Karpas-422 (cell line): ENCODE measurements around the gene AFF4. TPM values are rescaled to one million over a fixed set of nuclear protein-coding genes. Genes with fewer than 3 reads are reported as not detected.

Experiments used
- DNase-seq: peaks from one replicate; pipeline ENCODE4 v3.0.0-alpha.2; 2015
- H2AFZ ChIP-seq: fragments of 200-600 bp; sonication (generic); 2 replicates; pipeline ENCODE4 v1.6.1; 2014; ENCODE audit warnings: antibody characterized with exemption, low read length, mixed read lengths
- H3K27ac ChIP-seq: fragments of 200-600 bp; sonication (generic); 2 replicates; pipeline ENCODE4 v1.5.1; 2014; ENCODE audit warnings: mild to moderate bottlenecking, low read length, moderate library complexity
- H3K27me3 ChIP-seq: fragments of 200-600 bp; sonication (generic); 2 replicates; pipeline ENCODE4 v1.6.1; 2014; ENCODE audit warnings: low read length, mixed read lengths
- H3K36me3 ChIP-seq: fragments of 200-600 bp; sonication (generic); 2 replicates; pipeline ENCODE4 v1.6.1; 2014; ENCODE audit warnings: low read length, mixed read lengths; ENCODE audit not compliant: insufficient read depth
- H3K4me1 ChIP-seq: fragments of 200-600 bp; sonication (generic); 2 replicates; pipeline ENCODE4 v1.6.1; 2014; ENCODE audit warnings: mild to moderate bottlenecking, low read length, mixed read lengths
- H3K4me2 ChIP-seq: fragments of 200-600 bp; sonication (generic); 2 replicates; pipeline ENCODE4 v1.6.1; 2014; ENCODE audit warnings: low read length, low read depth, mild to moderate bottlenecking; ENCODE audit not compliant: poor library complexity, severe bottlenecking
- H3K4me3 ChIP-seq: fragments of 200-600 bp; sonication (generic); 2 replicates; pipeline ENCODE4 v1.5.1; 2014; ENCODE audit warnings: mild to moderate bottlenecking, antibody characterized with exemption, low read length, mixed read lengths
- H3K79me2 ChIP-seq: fragments of 200-600 bp; sonication (generic); 2 replicates; pipeline ENCODE4 v1.6.1; 2014; ENCODE audit warnings: mild to moderate bottlenecking, low read length, mixed read lengths
- H3K9ac ChIP-seq: fragments of 200-600 bp; sonication (generic); 2 replicates; pipeline ENCODE4 v1.6.0; 2014; ENCODE audit warnings: low read length
- H3K9me2 ChIP-seq: fragments of 200-600 bp; sonication (generic), shearing (Covaris generic); replicated peaks from 2 replicates; pipeline ENCODE4 v1.6.0; 2014; ENCODE audit warnings: mild to moderate bottlenecking, low read length, moderate library complexity; ENCODE audit not compliant: insufficient read depth
- H3K9me3 ChIP-seq: fragments of 300-700, 200-600 bp; sonication (generic); 2 replicates; pipeline ENCODE4 v1.6.1; 2014; ENCODE audit warnings: low read length, mixed read lengths
- H4K20me1 ChIP-seq: fragments of 200-600 bp; sonication (generic); 2 replicates; pipeline ENCODE4 v1.6.1; 2014; ENCODE audit warnings: mild to moderate bottlenecking, antibody characterized with exemption, low read length, low read depth; ENCODE audit not compliant: insufficient read depth
- total RNA-seq: library from RNA; depleted of rRNA; stranded (reverse); fragments of >200 nt; shearing (Covaris generic); gene quantifications from 2 replicates; pipeline ENCODE4 v1.2.3, GENCODE V29; 2014; ENCODE audit warnings: low replicate concordance

Gene AFF4
- total RNA-seq, 1 experiment from 2014 or later: 34.0 TPM

GRCh38 chr5:132839426-132840301 is 123.8 kb downstream of the AFF4 start:
- Histone ChIP-seq H2AFZ (no peak overlapping the region), H3K4me1 (no peaks in the 10 kb centered on the region), H3K4me2 (no peak overlapping the region), H3K9me2 (no peaks in the 10 kb centered on the region), H3K27ac (no peak overlapping the region), H3K4me3 (no peak overlapping the region), H4K20me1 (no peaks in the 10 kb centered on the region), H3K27me3 (no peaks in the 10 kb centered on the region), H3K36me3 (no peaks in the 10 kb centered on the region), H3K9ac (no peak overlapping the region), H3K9me3 (no peaks in the 10 kb centered on the region), H3K79me2 (no peaks in the 10 kb centered on the region)
- no peak for DNase-seq

GRCh38 chr5:132838516-132839282 is 124.7 kb downstream of the AFF4 start:
- H2AFZ ChIP-seq: no peak overlapping the region
- no peaks in the 10 kb centered on the region for H3K36me3 ChIP-seq
- H3K4me3 ChIP-seq: no peak overlapping the region
- no peak for DNase-seq
- no peaks in the 10 kb centered on the region for H3K27me3 ChIP-seq
- no peaks in the 10 kb centered on the region for H3K9me3 ChIP-seq
- no peak overlapping the region for H3K27ac ChIP-seq
- H3K9ac ChIP-seq: no peak overlapping the region
- H3K9me2 ChIP-seq: no peaks in the 10 kb centered on the region
- H3K79me2 ChIP-seq: no peaks in the 10 kb centered on the region
- H3K4me2 ChIP-seq: no peak overlapping the region
- H3K4me1 ChIP-seq: no peaks in the 10 kb centered on the region
- H4K20me1 ChIP-seq: no peaks in the 10 kb centered on the region

- Histone ChIP-seq H3K9ac (no peak overlapping the region), H3K27ac (no peak overlapping the region)
Measured at GRCh38 chr5:132837868-132838267, 125.6 kb downstream of the AFF4 start.

GRCh38 chr5:132836852-132837251 is 126.6 kb downstream of the AFF4 start:
- Histone ChIP-seq H3K27ac (no peak overlapping the region), H3K9me3 (no peaks in the 10 kb centered on the region), H3K4me1 (no peaks in the 10 kb centered on the region), H3K4me2 (no peak overlapping the region), H3K9me2 (no peaks in the 10 kb centered on the region), H3K79me2 (no peaks in the 10 kb centered on the region), H3K4me3 (no peak overlapping the region), H4K20me1 (no peaks in the 10 kb centered on the region), H2AFZ (no peak overlapping the region), H3K27me3 (no peaks in the 10 kb centered on the region), H3K9ac (no peak overlapping the region), H3K36me3 (no peaks in the 10 kb centered on the region)
- no peak for DNase-seq

More at GRCh38 chr5:132837868-132838267, 125.6 kb downstream of the AFF4 start:
- H3K9me2 ChIP-seq: no peaks in the 10 kb centered on the region
- no peak overlapping the region for H3K4me3 ChIP-seq
- H3K27me3 ChIP-seq: no peaks in the 10 kb centered on the region
- no peak overlapping the region for H3K4me2 ChIP-seq
- H2AFZ ChIP-seq: no peak overlapping the region
- H3K36me3 ChIP-seq: no peaks in the 10 kb centered on the region
- DNase-seq: no peak
- no peaks in the 10 kb centered on the region for H3K4me1 ChIP-seq
- no peaks in the 10 kb centered on the region for H3K79me2 ChIP-seq
- no peaks in the 10 kb centered on the region for H4K20me1 ChIP-seq
- H3K9me3 ChIP-seq: no peaks in the 10 kb centered on the region

- H3K27ac ChIP-seq: no peak overlapping the region
- peaks cover 8% of the 10 kb centered on the region for H3K4me1 ChIP-seq
- H3K4me2 ChIP-seq: no peak overlapping the region
- DNase-seq: no peak
- H4K20me1 ChIP-seq: 0 out of 2 replicates have a peak, but pooled peaks cover 3% of the 10 kb centered on the region
- H3K9me2 ChIP-seq: no peaks in the 10 kb centered on the region
- H3K4me3 ChIP-seq: no peak overlapping the region
- no peaks in the 10 kb centered on the region for H3K9me3 ChIP-seq
- no peaks in the 10 kb centered on the region for H3K79me2 ChIP-seq
- no peak overlapping the region for H3K9ac ChIP-seq
- no peaks in the 10 kb centered on the region for H3K27me3 ChIP-seq
- H3K36me3 ChIP-seq: no peaks in the 10 kb centered on the region
- no peak overlapping the region for H2AFZ ChIP-seq
Measured at GRCh38 chr5:132834057-132834456, 129.4 kb downstream of the AFF4 start.

GRCh38 chr5:132832612-132833011 is 130.8 kb downstream of the AFF4 start:
- H3K9me2 ChIP-seq: no peaks in the 10 kb centered on the region
- H3K4me2 ChIP-seq: no peak overlapping the region
- no peaks in the 10 kb centered on the region for H3K36me3 ChIP-seq
- H3K9ac ChIP-seq: no peak overlapping the region
- H3K9me3 ChIP-seq: no peaks in the 10 kb centered on the region
- DNase-seq: no peak
- no peak overlapping the region for H3K27ac ChIP-seq
- no peaks in the 10 kb centered on the region for H3K79me2 ChIP-seq
- H2AFZ ChIP-seq: no peak overlapping the region
- H3K27me3 ChIP-seq: no peaks in the 10 kb centered on the region
- peaks cover 8% of the 10 kb centered on the region for H3K4me1 ChIP-seq
- no peak overlapping the region for H3K4me3 ChIP-seq
- 0 out of 2 replicates have a peak, but pooled peaks cover 3% of the 10 kb centered on the region for H4K20me1 ChIP-seq

GRCh38 chr5:132831095-132831860 is 132.2 kb downstream of the AFF4 start:
- Histone ChIP-seq H3K4me2 (peak overlapping the region; percentile 84), H2AFZ (0 out of 2 replicates have a peak overlapping the region, but pooled peaks have one; percentile 96), H3K27me3 (no peaks in the 10 kb centered on the region), H3K27ac (no peak overlapping the region), H3K79me2 (no peaks in the 10 kb centered on the region), H4K20me1 (0 out of 2 replicates have a peak, but pooled peaks cover 3% of the 10 kb centered on the region), H3K9ac (no peak overlapping the region; the same call in 1 of the 2 replicates), H3K9me3 (no peaks in the 10 kb centered on the region), H3K9me2 (no peaks in the 10 kb centered on the region), H3K4me1 (peaks cover 8% of the 10 kb centered on the region), H3K4me3 (peak overlapping the region; percentile 85; the same call in 1 of the 2 replicates), H3K36me3 (no peaks in the 10 kb centered on the region)
- DNase-seq: no peak
